Mucosa of descending colon (tissue), 3 donors: ENCODE measurements around the gene RPS6KA1. TPM values are rescaled to one million over a fixed set of nuclear protein-coding genes. Genes with fewer than 3 reads are reported as not detected.

Experiments used
- ATAC-seq: fragments of 200-7000 bp; cut with Tn5 transposase; one replicate; pipeline ENCODE4 v1.9.1; 2020; ENCODE audit warnings: mild to moderate bottlenecking, moderate library complexity
- DNase-seq, 3 donors: peaks; one replicate each; pipeline ENCODE4 v3.0.0-alpha.2; 2020
- H3K36me3 ChIP-seq: fragments of 200-600 bp; one replicate; pipeline ENCODE4 v1.8.0; 2021; ENCODE audit warnings: low read depth, mild to moderate bottlenecking
- H3K4me1 ChIP-seq: fragments of 200-600 bp; one replicate; pipeline ENCODE4 v1.8.0; 2021; ENCODE audit warnings: low read depth, mild to moderate bottlenecking
- H3K4me3 ChIP-seq: fragments of 200-600 bp; one replicate; pipeline ENCODE4 v1.8.0; 2021; ENCODE audit warnings: mild to moderate bottlenecking
- H3K9me3 ChIP-seq: fragments of 200-600 bp; one replicate; pipeline ENCODE4 v1.8.0; 2021; ENCODE audit warnings: mild to moderate bottlenecking
- intact Hi-C, 2 donors: fragments of 100-400 bp; cut with DNase I in 1 of 2; cut with micrococcal nuclease in 1 of 2; formaldehyde crosslinking; loops; one replicate each; pipeline versions ENCODE4 v1.11.0 to v1.11.1; 2022; cut with DNase I, micrococcal nuclease
- total RNA-seq, 3 donors: library from RNA; stranded (reverse); fragmentation: NEBNext Ultra II Directional in 2 of 3; extraction: Animal tissue kit (Norgen Biotek cat#: 25700) in 2 of 3; gene quantifications; one replicate each; pipeline versions ENCODE4 v1.2.1 to v1.2.4, GENCODE V29; 2021 to 2023
- TF ChIP-seq, protein P1 (sequence below): fragments of 200-600 bp; IDR thresholded peaks from one replicate; pipeline ENCODE4 v1.8.0; 2022; ENCODE audit warnings: antibody characterized with exemption, mild to moderate bottlenecking
- donor health status: DM: no; HTN: no; CAD: no; lungs with moderate emphysema.
- donor health status: DM: no; HTN: no; CAD: no.
- donor health status: DM: no; HTN: yes; CAD: no.

The RPS6KA1 gene
- total RNA-seq, 3 donors from 2014 or later = 81.4 to 183 (median 146) TPM

DNA sequence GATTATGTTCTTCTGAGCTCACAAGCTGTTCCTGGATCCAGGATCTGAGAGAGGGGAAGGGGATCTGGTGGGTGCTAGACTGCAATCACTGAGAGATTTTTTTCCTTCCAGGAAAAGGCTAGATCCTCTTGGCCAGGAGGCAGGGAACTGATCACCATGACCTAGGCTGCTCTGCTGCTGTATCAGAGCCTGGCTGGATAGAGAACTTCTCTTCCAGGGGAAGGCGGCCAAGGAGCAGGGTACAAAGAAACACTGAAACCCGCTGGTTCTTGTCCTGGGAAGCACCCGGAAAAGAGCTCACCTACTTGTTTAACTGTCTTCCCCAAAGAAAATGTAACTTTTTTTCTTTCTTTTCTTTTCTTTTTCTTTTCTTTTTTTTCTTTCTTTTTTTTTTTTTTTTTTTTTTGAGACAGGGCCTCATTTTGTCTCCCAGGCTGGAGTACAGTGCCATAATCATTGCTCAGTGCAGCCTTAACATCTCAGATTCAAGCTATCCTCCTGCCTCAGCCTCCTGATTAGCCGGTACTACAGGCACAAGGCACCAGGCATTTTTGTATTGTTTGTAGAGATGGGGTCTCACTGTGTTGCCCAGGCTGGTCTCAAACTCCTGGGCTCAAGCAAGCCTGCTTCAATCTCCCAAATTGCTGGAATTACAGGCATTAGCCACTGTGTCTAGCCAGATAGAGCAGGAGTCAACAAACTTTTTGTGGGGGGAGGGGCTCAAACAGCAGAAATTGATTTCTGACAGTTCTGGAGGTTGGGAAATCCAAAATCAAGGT is 12.4 kb upstream of the RPS6KA1 start:
- ATAC-seq = no peak
- H3K9me3 ChIP-seq = no peaks in the 10 kb centered on the region
- TF ChIP-seq, protein P1, sequence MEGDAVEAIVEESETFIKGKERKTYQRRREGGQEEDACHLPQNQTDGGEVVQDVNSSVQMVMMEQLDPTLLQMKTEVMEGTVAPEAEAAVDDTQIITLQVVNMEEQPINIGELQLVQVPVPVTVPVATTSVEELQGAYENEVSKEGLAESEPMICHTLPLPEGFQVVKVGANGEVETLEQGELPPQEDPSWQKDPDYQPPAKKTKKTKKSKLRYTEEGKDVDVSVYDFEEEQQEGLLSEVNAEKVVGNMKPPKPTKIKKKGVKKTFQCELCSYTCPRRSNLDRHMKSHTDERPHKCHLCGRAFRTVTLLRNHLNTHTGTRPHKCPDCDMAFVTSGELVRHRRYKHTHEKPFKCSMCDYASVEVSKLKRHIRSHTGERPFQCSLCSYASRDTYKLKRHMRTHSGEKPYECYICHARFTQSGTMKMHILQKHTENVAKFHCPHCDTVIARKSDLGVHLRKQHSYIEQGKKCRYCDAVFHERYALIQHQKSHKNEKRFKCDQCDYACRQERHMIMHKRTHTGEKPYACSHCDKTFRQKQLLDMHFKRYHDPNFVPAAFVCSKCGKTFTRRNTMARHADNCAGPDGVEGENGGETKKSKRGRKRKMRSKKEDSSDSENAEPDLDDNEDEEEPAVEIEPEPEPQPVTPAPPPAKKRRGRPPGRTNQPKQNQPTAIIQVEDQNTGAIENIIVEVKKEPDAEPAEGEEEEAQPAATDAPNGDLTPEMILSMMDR = no peak
- H3K36me3 ChIP-seq = no peaks in the 10 kb centered on the region
- no peak for DNase-seq
- H3K4me1 ChIP-seq = no peaks in the 10 kb centered on the region
- intact Hi-C loops = no loop called here
- no peak overlapping the region for H3K4me3 ChIP-seq

DNA sequence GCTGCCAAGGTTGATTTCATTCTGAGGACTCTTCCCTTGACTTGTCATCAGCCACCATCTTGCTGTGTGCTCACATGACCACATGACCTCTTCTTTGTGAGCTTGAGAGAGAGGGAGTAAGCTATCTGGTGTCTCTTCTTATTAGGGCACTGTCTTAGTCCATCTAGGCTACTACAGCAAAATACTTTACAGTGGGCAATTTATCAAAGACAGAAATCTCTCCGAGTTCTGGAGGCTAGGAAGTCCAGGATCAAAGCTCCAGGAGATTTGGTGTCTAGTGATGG is 11.9 kb upstream of the RPS6KA1 start:
- no peak for DNase-seq
- intact Hi-C loops = no loop called here

GRCh38 chr1:26518355-26518754 is 11.2 kb upstream of the RPS6KA1 start:
- intact Hi-C loops = no loop called here
- Histone ChIP-seq H3K4me1 (no peaks in the 10 kb centered on the region), H3K4me3 (no peak overlapping the region), H3K36me3 (no peaks in the 10 kb centered on the region), H3K9me3 (no peaks in the 10 kb centered on the region)
- ATAC-seq (no peak), DNase-seq (no peak)
- TF ChIP-seq, protein P1 = no peak

More for the DNA sequence above, 11.9 kb upstream of the RPS6KA1 start:
- H3K36me3 ChIP-seq = no peaks in the 10 kb centered on the region
- no peaks in the 10 kb centered on the region for H3K9me3 ChIP-seq
- no peak overlapping the region for H3K4me3 ChIP-seq
- no peak for ATAC-seq
- TF ChIP-seq, protein P1 = no peak
- no peaks in the 10 kb centered on the region for H3K4me1 ChIP-seq

DNA sequence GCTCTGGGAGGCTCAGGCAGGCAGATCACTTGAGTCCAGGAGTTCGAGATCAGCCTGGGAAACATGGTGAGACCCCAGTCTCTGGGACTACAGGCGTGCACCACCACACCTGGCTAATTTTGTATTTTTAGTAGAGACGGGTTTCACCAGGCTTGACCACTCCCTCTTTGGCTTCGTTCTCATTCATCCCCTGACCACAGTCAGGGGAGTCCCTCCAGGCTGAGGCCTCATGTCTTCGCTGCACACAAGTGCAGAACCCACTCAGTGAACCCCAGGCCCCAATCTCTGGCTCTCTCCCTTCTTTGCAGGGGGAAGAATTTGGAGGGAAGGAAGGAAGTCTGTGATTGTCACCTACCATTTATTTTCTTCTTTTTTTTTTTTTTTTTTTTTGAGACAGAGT is 9.2 kb upstream of the RPS6KA1 start:
- no peak overlapping the region for H3K4me3 ChIP-seq
- H3K9me3 ChIP-seq = no peaks in the 10 kb centered on the region
- no peaks in the 10 kb centered on the region for H3K36me3 ChIP-seq
- DNase-seq (no peak), ATAC-seq (no peak)
- intact Hi-C loops = no loop called here
- TF ChIP-seq, protein P1 = no peak
- no peaks in the 10 kb centered on the region for H3K4me1 ChIP-seq

DNA sequence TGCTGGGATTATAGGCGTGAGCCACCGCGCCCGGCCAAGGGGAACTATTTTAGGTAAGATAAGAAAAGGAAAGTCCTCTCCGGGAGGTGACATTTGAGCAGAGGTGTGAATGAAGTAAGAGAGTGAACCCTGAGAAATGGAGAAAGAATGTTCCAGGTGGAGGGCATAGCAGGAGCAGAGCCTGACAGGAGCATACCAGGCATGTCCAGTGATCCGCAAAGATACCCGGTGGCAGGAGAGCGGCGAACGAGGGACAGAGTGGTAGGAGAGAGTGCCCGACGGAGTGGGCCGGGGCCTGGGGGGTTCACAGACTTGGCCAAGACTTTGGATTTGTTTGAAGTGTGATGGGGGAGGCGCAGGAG is 7.9 kb upstream of the RPS6KA1 start:
- Histone ChIP-seq H3K9me3 (no peaks in the 10 kb centered on the region), H3K4me3 (no peak overlapping the region), H3K4me1 (no peaks in the 10 kb centered on the region), H3K36me3 (no peaks in the 10 kb centered on the region)
- TF ChIP-seq, protein P1 = no peak
- ATAC-seq (no peak), DNase-seq (no peak)
- intact Hi-C loops = no loop called here

DNA sequence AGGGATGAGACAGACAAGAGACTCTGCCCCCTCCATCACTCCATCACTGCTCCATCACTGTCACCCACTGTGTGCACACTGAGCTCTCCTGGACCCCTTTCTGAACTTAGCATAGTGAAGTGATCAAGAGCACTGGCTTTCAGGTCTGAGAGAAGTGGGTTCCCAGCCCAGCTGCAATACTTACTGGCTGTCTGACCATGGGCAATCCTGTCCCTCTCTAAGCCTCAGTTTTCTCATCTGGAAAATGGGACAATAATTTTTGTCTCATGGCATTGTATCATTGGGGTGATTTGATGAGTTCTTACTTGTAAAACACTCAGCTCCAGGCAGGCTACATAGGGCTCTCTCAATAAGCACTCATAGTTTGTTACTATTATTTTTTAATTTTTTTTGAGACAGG is 7.5 kb upstream of the RPS6KA1 start:
- DNase-seq (no peak), ATAC-seq (no peak)
- Histone ChIP-seq H3K4me1 (no peaks in the 10 kb centered on the region), H3K36me3 (no peaks in the 10 kb centered on the region), H3K9me3 (no peaks in the 10 kb centered on the region), H3K4me3 (no peak overlapping the region)
- intact Hi-C loops = no loop called here
- TF ChIP-seq, protein P1 = no peak
